Uterus (tissue), 4 donors: ENCODE results near the gene TIGD1. TPM values are rescaled to one million over a fixed set of nuclear protein-coding genes. Genes with fewer than 3 reads are reported as not detected.

ENCODE experiments used
- DNase-seq, 2 donors: peaks; one replicate each; pipeline ENCODE4 v3.0.0-alpha.2; 2019 to 2020
- H3K27ac ChIP-seq, 2 donors: fragments of 200-600 bp; sonication (generic); 1 replicate in 1 of 2; 2 replicates in 1 of 2; pipeline ENCODE4 v1.5.1; 2016 to 2018
- H3K27me3 ChIP-seq, 2 donors: fragments of 200-600 bp; sonication (generic); one replicate each; pipeline ENCODE4 v1.5.1; 2018 to 2019; ENCODE audit warnings: control low read depth in 1 of 2
- H3K36me3 ChIP-seq, 2 donors: fragments of 200-600 bp; sonication (generic); one replicate each; pipeline ENCODE4 v1.5.1; 2019; ENCODE audit warnings: control low read depth in 1 of 2
- H3K4me1 ChIP-seq, 2 donors: fragments of 200-600 bp; sonication (generic); one replicate each; pipeline ENCODE4 v1.5.1; 2018 to 2019; ENCODE audit warnings: control low read depth in 1 of 2
- H3K4me3 ChIP-seq, 2 donors: fragments of 200-600 bp; sonication (generic); 1 replicate in 1 of 2; 2 replicates in 1 of 2; pipeline ENCODE4 v1.5.1; 2018 to 2019; ENCODE audit warnings: mild to moderate bottlenecking in 1 of 2
- H3K9me3 ChIP-seq, 2 donors: fragments of 200-600 bp; sonication (generic); one replicate each; pipeline ENCODE4 v1.5.1; 2019; ENCODE audit warnings: control low read depth in 1 of 2
- POLR2A ChIP-seq, 2 donors: fragments of 450-650 bp; IDR thresholded peaks; one replicate each; pipeline ENCODE4 v1.6.1; 2016; ENCODE audit warnings: antibody characterized with exemption in 2 of 2, mild to moderate bottlenecking in 1 of 2, moderate library complexity in 1 of 2
- intact Hi-C: fragments of 100-400 bp; cut with DNase I; formaldehyde crosslinking; loops from one replicate; pipeline ENCODE4 v1.15.1; 2023; ENCODE audit warnings: low total_unique reads
- total RNA-seq, 4 donors: library from RNA; depleted of rRNA in 3 of 4; stranded (reverse); fragments of >200 nt in 3 of 4; gene quantifications; one replicate each; pipeline versions ENCODE4 v1.1.0 to v1.2.4, GENCODE V29; 2014 to 2023
- TF ChIP-seq, protein P1 (sequence below), 4 experiments: fragments of 200-600 bp in 2 of 4; fragments of 450-650 bp in 2 of 4; sonication (generic) in 2 of 4; IDR thresholded peaks; one replicate each; pipeline ENCODE4 v1.5.1; 2016 to 2019; ENCODE audit warnings: antibody characterized with exemption in 4 of 4, mild to moderate bottlenecking in 2 of 4, moderate library complexity in 1 of 4
- donor health status: DM: yes; HTN: yes; CAD: no.

TIGD1 gene
- total RNA-seq, 4 donors from 2014 or later, result 4.6 to 8.5 (median 5.0) TPM

DNA sequence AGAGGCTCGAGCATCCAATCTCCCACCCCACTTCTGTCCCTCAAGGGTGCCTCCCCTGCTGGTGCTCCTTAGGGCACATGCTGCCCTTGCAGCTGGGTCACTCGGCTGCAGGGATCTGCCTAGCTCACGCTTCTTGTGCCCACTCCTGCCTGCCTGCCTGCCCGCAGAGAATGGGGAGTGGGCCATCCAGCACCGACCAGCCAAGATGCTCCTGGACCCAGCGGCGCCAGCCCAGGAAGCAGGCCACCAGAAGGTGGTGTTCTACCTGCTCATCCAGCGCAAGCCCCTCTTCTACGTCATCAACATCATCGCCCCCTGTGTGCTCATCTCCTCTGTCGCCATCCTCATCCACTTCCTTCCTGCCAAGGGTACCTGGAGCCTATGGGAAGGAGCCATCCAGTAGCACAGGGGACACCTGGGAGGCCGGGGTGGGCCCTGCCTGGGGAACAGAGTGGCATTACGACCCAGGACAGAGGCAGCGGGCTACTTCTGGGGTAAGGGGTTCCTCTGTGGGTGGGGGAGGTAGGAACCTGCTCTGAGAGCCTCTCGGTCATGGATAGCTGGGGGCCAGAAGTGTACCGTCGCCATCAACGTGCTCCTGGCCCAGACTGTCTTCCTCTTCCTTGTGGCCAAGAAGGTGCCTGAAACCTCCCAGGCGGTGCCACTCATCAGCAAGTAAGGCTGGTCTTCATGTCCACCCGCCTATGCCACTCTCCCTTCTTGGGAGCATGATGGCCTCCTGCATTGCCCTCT, 7.5 kb downstream of the TIGD1 start:
- H3K4me3 ChIP-seq, result no peak overlapping the region
- H3K36me3 ChIP-seq, result no peaks in the 10 kb centered on the region
- intact Hi-C loops, result no loop called here
- H3K9me3 ChIP-seq, result no peaks in the 10 kb centered on the region
- H3K27ac ChIP-seq, result no peak overlapping the region
- DNase-seq, result peak in 1 of 2 donors; percentile 9
- TF ChIP-seq, protein P1, sequence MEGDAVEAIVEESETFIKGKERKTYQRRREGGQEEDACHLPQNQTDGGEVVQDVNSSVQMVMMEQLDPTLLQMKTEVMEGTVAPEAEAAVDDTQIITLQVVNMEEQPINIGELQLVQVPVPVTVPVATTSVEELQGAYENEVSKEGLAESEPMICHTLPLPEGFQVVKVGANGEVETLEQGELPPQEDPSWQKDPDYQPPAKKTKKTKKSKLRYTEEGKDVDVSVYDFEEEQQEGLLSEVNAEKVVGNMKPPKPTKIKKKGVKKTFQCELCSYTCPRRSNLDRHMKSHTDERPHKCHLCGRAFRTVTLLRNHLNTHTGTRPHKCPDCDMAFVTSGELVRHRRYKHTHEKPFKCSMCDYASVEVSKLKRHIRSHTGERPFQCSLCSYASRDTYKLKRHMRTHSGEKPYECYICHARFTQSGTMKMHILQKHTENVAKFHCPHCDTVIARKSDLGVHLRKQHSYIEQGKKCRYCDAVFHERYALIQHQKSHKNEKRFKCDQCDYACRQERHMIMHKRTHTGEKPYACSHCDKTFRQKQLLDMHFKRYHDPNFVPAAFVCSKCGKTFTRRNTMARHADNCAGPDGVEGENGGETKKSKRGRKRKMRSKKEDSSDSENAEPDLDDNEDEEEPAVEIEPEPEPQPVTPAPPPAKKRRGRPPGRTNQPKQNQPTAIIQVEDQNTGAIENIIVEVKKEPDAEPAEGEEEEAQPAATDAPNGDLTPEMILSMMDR (IDR thresholded peaks at IDR 0.05), result no peak
- TF ChIP-seq POLR2A (IDR thresholded peaks at IDR 0.05), result no peak
- H3K4me1 ChIP-seq, result no peaks in the 10 kb centered on the region
- no peaks in the 10 kb centered on the region for H3K27me3 ChIP-seq

DNA sequence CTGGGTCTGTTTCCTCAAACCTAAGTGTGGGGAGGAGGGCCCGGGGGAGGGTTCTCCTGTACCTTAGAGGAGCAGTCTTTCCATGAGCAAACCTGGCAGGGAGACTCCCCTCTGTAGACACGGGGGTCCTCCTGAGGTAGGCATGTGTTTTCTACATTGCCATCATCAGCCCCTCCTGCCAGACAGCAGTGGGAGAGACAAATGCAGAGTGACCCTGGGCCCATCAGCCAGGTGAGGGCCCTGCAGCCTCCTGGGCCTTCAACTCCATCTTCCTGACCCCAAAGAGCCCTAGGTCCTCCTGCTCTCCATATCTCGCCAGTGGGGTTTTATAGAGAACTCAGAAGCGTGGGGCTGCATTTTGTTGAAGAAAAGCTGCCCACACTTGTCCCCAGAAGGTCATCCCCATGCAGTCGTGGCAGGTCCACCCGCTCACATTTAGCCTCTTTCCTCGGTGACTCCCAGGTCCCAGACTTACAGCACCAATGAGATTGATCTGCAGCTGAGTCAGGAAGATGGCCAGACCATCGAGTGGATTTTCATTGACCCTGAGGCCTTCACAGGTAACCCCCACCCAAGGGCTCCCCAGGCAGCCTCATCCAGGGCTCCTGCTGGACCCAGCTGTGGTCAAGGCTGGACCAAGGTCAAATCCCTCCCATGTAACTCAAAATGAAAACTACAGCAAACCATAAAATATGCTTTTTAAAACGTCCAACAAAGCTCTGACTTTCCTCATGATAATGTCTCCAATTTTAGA, 8.2 kb downstream of the TIGD1 start:
- Histone ChIP-seq H3K4me3 (no peak overlapping the region), H3K36me3 (no peaks in the 10 kb centered on the region), H3K9me3 (no peaks in the 10 kb centered on the region), H3K4me1 (no peaks in the 10 kb centered on the region), H3K27ac (no peak overlapping the region), H3K27me3 (no peaks in the 10 kb centered on the region)
- no peak for DNase-seq
- no peak for TF ChIP-seq POLR2A (IDR thresholded peaks at IDR 0.05)
- TF ChIP-seq, protein P1 (IDR thresholded peaks at IDR 0.05), result no peak
- intact Hi-C loops, result no loop called here

DNA sequence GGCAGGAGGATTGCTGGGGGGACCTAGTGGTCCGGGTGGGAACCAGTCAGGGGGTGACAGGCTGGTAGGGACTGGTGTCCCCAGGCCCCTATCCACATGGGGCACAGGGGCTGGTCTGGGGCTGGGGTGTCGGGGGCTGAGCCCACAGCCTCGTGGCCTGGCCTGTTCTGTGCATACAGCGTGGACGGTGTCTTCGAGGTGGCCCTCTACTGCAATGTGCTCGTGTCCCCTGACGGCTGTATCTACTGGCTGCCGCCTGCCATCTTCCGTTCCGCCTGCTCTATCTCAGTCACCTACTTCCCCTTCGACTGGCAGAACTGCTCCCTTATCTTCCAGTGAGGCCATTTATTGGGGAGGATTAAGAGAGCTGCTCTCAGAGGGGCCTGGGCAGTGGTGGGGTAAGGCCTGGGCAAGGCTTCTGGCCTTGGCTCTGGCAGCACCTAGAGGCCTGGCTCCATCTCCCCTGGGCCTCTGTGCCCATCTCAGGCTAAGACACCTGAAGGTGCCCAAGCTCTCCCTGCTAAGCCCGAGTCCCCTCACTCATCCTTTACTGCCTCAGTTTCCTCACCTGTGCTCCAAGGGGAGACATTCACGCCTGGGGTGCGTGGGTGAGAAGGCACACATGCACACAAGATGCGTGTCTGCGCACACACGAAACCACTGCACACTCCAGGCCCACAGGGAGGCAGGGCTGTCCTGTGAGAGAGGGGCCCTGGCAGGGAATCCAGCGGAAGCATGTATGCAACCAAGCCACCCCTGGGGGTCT, 9.0 kb downstream of the TIGD1 start:
- DNase-seq, result peak in 1 of 2 donors; percentile 11
- Histone ChIP-seq H3K27me3 (no peaks in the 10 kb centered on the region), H3K4me1 (no peaks in the 10 kb centered on the region), H3K4me3 (no peak overlapping the region), H3K9me3 (no peaks in the 10 kb centered on the region), H3K36me3 (no peaks in the 10 kb centered on the region), H3K27ac (no peak overlapping the region)
- intact Hi-C loops, result no loop called here
- TF ChIP-seq POLR2A (IDR thresholded peaks at IDR 0.05), result no peak

DNA sequence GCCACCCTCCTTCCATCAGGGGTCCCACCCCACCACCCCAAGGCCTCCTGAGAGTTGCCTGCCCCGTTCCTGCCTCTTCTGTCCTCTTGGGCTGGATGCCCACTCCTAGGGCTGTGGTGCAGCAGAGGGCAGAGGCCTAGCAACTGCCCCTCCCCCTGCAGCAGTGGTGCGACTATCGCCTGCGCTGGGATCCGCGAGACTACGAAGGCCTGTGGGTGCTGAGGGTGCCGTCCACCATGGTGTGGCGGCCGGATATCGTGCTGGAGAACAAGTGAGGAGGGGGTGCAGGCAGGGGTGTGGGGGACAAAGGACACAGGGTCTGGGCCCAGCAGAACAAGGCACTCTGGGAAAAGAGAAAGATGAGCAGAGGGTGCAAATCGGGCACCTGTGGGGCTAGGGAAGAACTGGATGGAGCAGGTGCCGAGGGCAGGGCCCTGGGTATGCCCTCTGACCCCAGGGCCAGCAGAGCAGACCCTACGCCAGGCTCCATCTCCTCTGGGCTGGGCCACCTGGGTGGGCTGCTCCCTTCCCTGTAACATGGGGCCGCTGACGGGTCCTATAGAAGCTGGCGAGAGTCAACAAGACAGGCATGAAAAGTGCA, 9.8 kb downstream of the TIGD1 start:
- peak in 1 of 2 donors; percentile 7 for DNase-seq
- Histone ChIP-seq H3K4me3 (no peak overlapping the region), H3K36me3 (no peaks in the 10 kb centered on the region), H3K27me3 (no peaks in the 10 kb centered on the region), H3K4me1 (no peaks in the 10 kb centered on the region), H3K27ac (no peak overlapping the region), H3K9me3 (no peaks in the 10 kb centered on the region)
- no peak for TF ChIP-seq POLR2A (IDR thresholded peaks at IDR 0.05)
- TF ChIP-seq, protein P1 (IDR thresholded peaks at IDR 0.05), result no peak
- intact Hi-C loops, result no loop called here
